HG02943 (cell line): Measurements from ENCODE around the gene BPIFA3.

ENCODE experiments used
- ATAC-seq: cut with Tn5 transposase; IDR thresholded peaks from one replicate; pipeline ENCODE4 v1.9.1; 2021; ENCODE audit warnings: mild to moderate bottlenecking, low read depth, moderate library complexity; ENCODE audit not compliant: unreplicated experiment

BPIFA3 gene

DNA sequence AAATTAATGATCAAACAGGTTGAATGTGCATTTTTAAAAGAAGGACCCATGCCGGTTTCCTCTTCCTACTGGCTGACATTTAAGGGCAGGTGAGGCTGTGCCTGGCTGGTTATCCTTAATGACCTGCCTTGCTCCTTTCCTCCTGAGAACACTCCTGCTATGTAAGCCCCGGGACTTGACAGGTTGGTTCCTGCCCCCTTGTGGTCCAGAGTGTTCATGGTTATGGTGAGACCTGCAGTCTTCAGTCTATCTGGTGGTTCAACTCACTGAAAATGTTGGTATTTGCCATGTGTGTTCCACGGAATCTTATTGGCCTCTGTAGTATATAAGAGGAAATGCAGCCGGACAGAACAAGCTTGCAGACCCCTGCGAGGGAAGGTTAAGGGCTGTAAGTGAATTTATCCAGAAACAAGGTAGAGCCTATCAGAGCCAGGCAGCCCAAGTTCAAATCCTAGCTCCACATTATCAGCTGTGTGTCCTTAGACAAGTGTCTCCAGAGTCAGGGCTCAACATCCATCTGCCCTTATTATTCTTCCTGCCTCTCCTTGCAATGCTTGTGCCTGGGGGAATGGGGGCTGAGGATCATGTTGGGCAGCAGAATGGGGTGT, 5.2 kb upstream of the BPIFA3 start:
- no peak for ATAC-seq

GRCh38 chr20:33224399-33224798, 7.2 kb downstream of the BPIFA3 start:
- no peak for ATAC-seq

DNA sequence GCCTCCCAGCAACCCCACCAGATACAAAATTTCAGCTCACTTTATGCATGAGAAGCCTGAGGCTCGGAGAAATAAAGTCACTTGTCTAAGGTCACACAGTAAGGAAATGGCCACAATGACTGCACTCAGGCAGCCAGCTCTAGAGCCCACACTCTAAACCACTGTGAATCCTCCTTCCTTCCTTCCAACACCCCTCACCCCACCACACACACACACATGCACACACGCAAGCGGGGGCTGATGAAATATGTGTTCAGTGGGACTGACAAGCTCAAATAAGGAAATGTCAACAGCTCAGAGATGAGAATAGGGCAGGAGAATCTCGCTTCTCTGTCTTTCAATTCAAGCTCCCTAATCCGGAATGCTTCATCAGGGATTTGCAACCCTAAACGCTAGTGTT, 12.7 kb downstream of the BPIFA3 start:
- ATAC-seq = no peak

GRCh38 chr20:33231237-33231636, 14.1 kb downstream of the BPIFA3 start:
- ATAC-seq = no peak

DNA sequence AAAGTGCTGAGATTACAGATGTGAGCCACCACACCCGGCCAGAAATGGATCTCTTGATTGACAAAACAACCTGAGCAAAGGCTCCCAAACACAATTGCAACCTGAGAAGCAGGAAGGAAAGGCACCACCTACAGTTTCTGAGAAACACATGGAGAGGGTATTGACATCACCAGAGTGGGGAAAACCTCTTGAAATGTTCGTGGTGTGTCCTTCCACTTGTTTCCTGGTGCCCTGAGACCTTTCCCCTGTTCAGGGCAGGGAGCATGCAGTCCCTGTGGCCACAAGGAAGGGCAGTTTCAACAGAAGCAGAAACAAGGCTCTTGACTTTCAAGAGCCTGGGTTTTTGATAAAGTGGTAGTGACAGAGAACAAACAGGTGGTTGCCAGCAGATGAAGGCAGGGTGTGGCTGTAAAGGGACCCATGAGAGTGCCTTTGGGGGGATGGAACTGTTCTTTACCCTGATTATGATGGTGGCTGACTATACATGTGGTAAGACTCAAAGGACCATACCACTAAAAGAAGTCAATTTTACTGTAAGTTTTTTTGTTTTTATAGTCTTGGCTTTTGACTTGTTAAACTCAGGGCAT, 15.4 kb downstream of the BPIFA3 start:
- no peak for ATAC-seq

DNA sequence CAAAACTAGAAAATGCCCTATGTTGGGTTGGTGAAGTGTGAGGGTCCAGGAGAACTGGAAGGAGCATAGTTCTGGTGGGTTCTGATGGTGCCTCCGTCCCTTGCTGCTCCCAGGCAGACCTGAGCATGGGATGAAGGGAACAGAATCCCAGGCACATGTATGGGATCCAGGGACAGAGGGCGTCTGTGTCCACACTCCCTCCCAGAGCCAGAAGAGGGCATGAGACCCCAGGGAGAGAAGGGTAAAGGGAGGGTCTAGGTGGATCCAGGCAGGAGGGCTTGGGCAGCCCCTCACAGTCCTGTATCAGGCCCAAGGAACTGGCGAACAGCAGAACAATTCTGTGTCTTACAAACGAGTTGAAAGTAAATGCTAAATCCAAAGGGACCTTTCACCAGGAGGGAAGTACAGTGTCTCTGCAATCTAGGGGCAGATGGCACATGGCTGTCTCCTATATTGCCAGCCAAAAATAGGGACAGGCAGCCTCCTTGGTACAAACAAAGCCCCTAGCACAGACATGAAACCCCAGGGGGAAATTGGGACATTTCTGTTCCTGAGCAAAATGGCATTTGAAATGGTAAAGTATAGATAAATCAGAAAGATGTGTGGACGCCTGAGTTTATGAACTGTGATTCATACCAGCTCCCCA, 16.1 kb downstream of the BPIFA3 start:
- no peak for ATAC-seq

DNA sequence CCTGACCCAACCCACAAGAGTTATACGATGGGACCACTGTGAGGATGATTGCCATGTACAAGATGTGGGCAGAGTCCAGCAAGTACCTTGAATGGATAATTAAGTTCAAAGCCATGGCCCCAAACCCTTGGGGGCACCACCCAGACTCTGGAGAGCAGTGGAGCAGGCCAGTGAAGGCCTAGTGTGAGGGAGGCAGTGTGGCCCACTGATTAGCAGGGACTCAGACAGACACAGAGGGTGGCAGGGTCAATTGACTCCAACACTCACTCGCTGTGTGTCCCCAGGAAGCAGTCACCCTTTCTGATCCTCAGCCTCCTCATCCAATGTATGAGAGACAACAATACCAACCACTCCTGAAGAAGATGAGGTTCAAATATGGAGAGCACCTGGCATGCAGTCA, 16.9 kb downstream of the BPIFA3 start:
- no peak for ATAC-seq

GRCh38 chr20:33235696-33236095, 18.5 kb downstream of the BPIFA3 start, which contains the start of gene BPIFA1:
Gene BPIFA1 (plus strand): TSS chr20:33235996. CDS start chr20:33237712, 1,716 bp downstream.
- no peak for ATAC-seq

- ATAC-seq = no peak
Observed at GRCh38 chr20:33236351-33236750, 19.2 kb downstream of the BPIFA3 start.

DNA sequence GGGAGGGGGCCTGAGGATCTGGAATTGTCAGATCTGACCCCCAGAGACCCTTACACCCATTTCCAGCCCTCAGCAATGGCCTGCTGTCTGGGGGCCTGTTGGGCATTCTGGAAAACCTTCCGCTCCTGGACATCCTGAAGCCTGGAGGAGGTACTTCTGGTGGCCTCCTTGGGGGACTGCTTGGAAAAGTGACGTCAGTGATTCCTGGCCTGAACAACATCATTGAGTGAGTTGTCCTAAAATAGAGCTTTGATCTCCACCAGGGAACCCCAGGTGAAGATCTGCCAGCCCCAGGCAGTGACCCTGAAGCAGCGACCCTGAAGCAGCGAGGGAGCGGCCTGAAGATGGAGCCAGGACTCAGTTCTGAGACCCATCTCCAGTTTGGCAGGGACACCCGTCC, 20.8 kb downstream of the BPIFA3 start:
- no peak for ATAC-seq

- no peak for ATAC-seq
Observed at GRCh38 chr20:33239418-33239817, 22.3 kb downstream of the BPIFA3 start.

GRCh38 chr20:33239979-33240736, 23.0 kb downstream of the BPIFA3 start:
- no peak for ATAC-seq

DNA sequence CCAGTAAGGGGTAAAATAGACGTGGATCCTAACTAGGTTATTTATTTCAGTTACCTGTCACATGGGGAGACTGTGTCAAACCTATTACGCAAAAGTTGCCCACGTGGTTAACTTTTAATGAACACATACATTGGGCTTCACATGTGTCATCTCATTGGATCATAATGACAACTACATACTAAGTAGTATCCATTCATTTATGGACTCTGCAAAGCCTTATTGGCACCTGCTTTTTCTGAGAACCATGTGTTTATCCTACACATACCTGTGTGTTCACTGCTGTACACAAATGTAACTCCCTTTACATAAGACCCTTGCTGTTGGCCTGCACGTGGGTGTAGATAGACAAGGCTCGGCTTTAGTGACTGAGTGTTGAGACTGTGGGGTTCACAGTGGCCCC, 23.8 kb downstream of the BPIFA3 start:
- ATAC-seq = no peak

GRCh38 chr20:33242319-33243100, 25.4 kb downstream of the BPIFA3 start:
- ATAC-seq = no peak

DNA sequence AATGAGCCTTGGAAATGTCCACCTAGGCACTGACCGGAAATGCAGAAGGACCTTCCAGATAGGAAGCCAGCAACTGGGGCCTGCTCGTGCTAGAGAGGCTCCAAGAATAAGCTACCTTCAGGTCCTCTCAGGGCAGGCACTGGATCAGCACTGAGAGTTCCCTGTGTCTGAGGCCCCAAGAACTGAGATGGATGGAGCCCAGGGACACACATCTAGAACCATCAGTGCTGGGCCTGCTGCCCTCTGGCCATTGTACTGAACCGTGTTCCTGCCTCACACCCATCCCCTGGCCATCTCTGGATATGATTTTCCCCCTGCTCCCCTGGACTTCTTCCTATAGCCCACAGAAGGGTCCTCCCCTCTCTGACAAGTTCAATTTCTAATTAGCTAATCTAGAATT, 28.9 kb downstream of the BPIFA3 start:
- no peak for ATAC-seq

DNA sequence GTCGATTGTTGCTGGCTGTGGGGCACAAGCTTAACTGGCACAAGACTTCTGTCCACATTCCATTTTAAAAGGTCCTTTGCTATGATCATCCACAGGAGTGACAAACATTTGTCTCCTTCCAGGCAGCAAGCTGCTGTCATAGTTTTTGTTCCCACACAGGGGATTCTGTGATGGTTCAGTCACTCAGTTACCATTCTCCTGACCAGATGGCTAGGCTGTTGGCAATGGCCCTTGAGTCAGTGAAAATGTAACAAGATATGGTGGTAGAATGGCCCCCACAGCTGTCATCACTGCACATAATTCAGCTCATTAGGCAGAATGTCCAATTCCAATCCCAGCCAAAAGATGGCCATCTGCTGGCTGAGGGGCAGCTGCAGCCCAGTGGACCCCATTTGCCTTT, 32.3 kb downstream of the BPIFA3 start:
- ATAC-seq = no peak

DNA sequence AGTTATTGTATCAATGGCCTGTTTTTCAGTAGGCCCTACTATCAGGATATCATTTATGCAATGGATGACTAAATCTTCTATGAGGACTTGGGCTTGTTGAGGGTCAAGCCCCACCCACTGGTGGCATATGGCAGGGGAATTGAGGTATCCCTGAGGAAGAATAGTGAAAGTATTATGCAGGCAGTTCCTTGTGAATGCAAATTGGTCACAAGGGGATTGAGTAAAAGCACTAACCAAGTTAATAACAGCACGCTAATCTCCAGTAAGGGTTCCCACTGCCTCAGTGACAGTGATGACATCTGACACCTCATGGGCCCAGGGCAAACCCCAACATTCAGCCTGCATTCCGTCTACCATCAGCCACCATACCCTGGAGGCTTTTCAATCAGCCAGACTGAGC, 33.5 kb downstream of the BPIFA3 start:
- ATAC-seq = no peak

- no peak for ATAC-seq
Observed at GRCh38 chr20:33251496-33251895, 34.3 kb downstream of the BPIFA3 start.

DNA sequence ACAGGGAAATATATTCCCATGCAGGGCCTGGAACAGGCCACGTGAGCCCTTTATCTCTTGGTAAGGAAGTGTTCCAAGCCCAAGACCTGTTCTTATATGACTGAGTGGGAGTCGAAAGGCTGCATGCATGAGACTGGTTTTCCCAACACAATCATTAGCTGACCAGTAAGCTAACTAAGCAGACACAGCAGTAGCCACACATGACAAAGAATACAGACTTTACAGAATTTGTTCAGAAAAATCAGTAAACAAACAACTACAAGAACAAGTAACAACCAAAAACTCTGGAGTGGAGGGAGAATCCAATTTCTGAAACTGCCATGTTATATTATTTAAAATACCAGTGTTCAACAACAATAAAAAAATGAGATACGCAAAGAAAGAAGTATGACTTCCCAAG, 35.3 kb downstream of the BPIFA3 start:
- ATAC-seq = no peak

GRCh38 chr20:33255005-33255404, 37.9 kb downstream of the BPIFA3 start:
- no peak for ATAC-seq

DNA sequence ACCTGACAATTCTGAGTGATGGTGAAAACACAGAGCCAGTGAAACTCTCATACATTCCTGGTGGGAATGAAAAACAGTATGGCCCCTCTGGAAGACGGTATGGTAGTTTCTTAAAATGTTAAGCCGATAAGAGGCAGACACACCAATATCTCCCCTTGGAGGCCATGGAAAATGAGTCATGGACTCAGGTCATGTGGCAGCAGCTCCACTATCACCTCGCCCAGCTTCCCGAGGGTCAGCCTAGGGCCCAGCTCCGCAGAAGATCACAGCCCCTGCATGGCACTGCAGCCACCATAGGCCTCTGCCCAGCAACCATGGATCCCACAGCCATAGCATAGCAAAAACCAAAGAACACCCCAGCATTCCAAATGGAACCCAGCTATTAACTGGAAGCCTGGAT, 40.1 kb downstream of the BPIFA3 start:
- no peak for ATAC-seq
